Measurements from ENCODE around the gene OCLN.

OCLN gene

DNA sequence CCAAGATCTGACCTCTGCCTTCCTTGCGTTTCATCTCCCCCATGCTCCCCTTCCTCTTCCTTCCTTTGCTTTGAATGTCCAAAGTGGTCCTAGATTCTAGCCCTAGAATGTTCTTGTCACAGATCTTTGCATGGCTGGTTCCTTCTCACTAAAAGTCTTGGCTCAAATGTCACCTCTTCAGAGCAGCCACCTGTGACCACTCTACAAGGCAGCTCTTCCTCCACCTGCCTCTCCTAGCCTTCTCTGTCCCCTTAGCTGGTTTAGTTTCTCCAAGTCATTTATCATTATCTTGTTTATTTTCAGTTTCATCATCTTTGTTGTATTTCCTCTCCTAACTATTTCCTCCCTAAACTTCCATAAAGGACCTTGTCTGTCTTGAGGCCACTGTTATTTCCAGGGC lies 7.1 kb upstream of the OCLN start:
- TF ChIP-seq, protein P1, sequence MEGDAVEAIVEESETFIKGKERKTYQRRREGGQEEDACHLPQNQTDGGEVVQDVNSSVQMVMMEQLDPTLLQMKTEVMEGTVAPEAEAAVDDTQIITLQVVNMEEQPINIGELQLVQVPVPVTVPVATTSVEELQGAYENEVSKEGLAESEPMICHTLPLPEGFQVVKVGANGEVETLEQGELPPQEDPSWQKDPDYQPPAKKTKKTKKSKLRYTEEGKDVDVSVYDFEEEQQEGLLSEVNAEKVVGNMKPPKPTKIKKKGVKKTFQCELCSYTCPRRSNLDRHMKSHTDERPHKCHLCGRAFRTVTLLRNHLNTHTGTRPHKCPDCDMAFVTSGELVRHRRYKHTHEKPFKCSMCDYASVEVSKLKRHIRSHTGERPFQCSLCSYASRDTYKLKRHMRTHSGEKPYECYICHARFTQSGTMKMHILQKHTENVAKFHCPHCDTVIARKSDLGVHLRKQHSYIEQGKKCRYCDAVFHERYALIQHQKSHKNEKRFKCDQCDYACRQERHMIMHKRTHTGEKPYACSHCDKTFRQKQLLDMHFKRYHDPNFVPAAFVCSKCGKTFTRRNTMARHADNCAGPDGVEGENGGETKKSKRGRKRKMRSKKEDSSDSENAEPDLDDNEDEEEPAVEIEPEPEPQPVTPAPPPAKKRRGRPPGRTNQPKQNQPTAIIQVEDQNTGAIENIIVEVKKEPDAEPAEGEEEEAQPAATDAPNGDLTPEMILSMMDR (IDR thresholded peaks at IDR 0.05), result no peak

DNA sequence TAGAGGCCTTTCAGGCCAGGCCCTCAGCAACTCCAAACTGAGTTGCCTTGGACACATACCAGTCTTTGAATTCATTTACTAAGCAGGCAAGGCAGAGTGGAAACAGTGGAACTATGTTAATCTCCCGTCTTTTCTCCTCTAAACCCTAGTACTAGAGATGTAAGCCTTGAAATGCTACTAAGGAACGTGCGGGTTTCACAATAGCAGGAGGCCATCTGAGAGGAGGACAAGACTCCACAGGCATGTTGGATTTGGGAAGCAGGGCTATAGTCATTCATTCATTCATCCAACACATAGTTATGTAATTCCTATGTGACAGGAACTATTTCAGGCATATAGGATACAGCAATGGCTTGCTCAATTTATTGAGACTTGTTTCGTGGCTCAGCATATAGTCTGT lies 3.3 kb upstream of the OCLN start:
- no peak overlapping the region for H3K27ac ChIP-seq

More for the DNA sequence above, 7.1 kb upstream of the OCLN start:
- Histone ChIP-seq H3K27ac (no peak overlapping the region), H3K27me3 (no peaks in the 10 kb centered on the region), H3K4me3 (ENCODE audit: low read depth in 1 of 2, low read length in 1 of 2) (no peak overlapping the region), H3K4me1 (ENCODE audit: control insufficient read depth in 1 of 2, insufficient read depth in 1 of 2, low read depth in 1 of 2, low read length in 1 of 2) (peaks cover 13 to 18% of the 10 kb centered on the region in 2 experiments), H3K36me3 (no peaks in the 10 kb centered on the region), H3K9me3 (no peaks in the 10 kb centered on the region)

DNA sequence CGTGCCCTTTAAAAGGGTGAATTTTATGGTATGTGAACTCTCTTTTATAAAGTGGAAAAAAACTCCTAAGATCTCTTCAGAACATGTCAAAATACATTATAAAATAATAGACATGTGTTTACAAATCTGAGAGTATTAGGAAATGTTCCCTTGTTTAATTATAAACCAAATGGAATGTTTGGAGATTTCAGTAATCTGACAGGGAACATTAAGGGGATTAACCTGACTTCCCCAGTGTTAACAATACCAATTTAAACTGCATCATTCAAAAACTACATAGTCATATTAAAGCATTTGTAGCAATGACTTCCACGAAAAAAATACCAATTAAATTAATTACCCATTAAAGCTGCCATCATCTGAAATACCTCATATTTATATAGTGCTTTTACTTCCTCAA lies 1.6 kb upstream of the OCLN start:
- H3K36me3 ChIP-seq, result no peaks in the 10 kb centered on the region
- peaks cover 21 to 32% of the 10 kb centered on the region in 2 experiments for H3K4me1 ChIP-seq (ENCODE audit: control insufficient read depth in 1 of 2, insufficient read depth in 1 of 2, low read depth in 1 of 2, low read length in 1 of 2)
- TF ChIP-seq, protein P1 (IDR thresholded peaks at IDR 0.05), result no peak
- no peak overlapping the region for H3K4me3 ChIP-seq (ENCODE audit: low read depth in 1 of 2, low read length in 1 of 2)
- peaks cover 35% of the 10 kb centered on the region for H3K27me3 ChIP-seq
- H3K27ac ChIP-seq, result no peak overlapping the region
- no peaks in the 10 kb centered on the region for H3K9me3 ChIP-seq

More for the DNA sequence above, 3.3 kb upstream of the OCLN start:
- Histone ChIP-seq H3K4me1 (ENCODE audit: control insufficient read depth in 1 of 2, insufficient read depth in 1 of 2, low read depth in 1 of 2, low read length in 1 of 2) (peaks cover 34 to 41% of the 10 kb centered on the region in 2 experiments), H3K4me3 (ENCODE audit: low read depth in 1 of 2, low read length in 1 of 2) (no peak overlapping the region), H3K27me3 (peaks cover 30% of the 10 kb centered on the region), H3K36me3 (no peaks in the 10 kb centered on the region), H3K9me3 (no peaks in the 10 kb centered on the region)
- TF ChIP-seq, protein P1 (IDR thresholded peaks at IDR 0.05), result no peak

DNA sequence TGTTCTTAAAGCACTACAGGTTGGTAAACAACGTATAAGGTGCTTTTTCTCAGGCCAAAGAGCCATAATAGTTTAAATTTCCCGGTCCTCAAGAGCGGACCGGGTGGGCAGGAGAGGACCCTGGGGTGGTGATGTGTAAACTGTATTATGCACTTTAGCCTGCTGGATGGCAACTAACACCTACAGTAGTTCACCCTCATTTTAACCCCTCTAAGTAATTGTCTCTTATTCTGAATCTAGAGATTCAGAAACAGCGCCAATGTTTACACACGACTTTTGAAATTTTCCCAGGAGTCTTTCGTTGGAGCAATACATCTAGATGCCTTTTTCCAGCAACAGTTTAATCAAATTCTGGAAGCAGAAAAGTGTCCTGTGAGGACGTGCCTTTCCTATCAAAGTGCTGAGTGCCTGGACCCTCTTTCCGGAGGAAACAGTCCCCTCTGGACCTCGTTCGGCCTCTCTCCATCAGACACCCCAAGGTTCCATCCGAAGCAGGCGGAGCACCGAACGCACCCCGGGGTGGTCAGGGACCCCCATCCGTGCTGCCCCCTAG lies 676 bp upstream of the OCLN start:
- H3K36me3 ChIP-seq, result no peaks in the 10 kb centered on the region
- H3K4me3 ChIP-seq (ENCODE audit: low read depth in 1 of 2, low read length in 1 of 2), result peak overlapping the region; percentile 67 to 79
- H3K27ac ChIP-seq, result no peak overlapping the region
- TF ChIP-seq, protein P1 (IDR thresholded peaks at IDR 0.05), result no peak
- H3K9me3 ChIP-seq, result no peaks in the 10 kb centered on the region
- peaks cover 21 to 32% of the 10 kb centered on the region in 2 experiments for H3K4me1 ChIP-seq (ENCODE audit: control insufficient read depth in 1 of 2, insufficient read depth in 1 of 2, low read depth in 1 of 2, low read length in 1 of 2)
- peaks cover 35% of the 10 kb centered on the region for H3K27me3 ChIP-seq

DNA sequence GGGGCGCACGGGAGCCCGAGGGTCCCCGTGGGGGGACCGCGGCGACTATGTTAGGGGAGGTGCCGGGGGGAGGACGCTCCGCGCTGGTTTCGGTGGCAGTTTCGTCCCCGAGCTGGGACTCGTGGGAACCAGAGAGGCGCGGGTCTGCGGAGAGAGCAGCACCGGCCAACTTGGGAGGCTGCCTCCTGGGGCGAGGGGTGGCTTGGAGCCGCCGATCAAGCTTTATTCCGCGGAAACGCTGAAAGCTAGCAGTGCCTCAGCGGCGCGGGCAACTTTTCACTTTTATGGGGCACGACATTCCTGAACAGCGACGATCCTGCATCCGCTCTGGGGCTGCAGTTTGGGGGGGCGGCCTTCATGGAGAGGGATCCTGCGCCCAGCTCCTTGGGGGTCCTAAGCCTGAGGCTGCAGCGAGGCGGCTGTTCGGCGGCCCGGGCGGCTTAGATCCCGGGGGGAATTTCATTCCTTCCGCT lies 369 bp downstream of the OCLN start:
- no peak overlapping the region for H3K27ac ChIP-seq
- peak overlapping the region; percentile 67 to 79 for H3K4me3 ChIP-seq (ENCODE audit: low read depth in 1 of 2, low read length in 1 of 2)
- TF ChIP-seq, protein P1 (IDR thresholded peaks at IDR 0.05), result no peak
- no peaks in the 10 kb centered on the region for H3K36me3 ChIP-seq
- no peaks in the 10 kb centered on the region for H3K9me3 ChIP-seq
- H3K27me3 ChIP-seq, result peaks cover 35% of the 10 kb centered on the region
- H3K4me1 ChIP-seq (ENCODE audit: control insufficient read depth in 1 of 2, insufficient read depth in 1 of 2, low read depth in 1 of 2, low read length in 1 of 2), result peaks cover 21 to 32% of the 10 kb centered on the region in 2 experiments
